DMS53 treated with DMSO at 0.1 percent for 48 hours (cell line): ENCODE measurements around the gene AHCYL2.
A peak's percentile ranks its signal among the peaks of the same experiment; 100 is the strongest.
"Not testable (repeated sequence)": the region's sequence is repeated elsewhere in the genome, so short reads cannot be mapped to it uniquely, and the experiment has no call there.

ENCODE experiments used
- DNase-seq: peaks from one replicate; lab custom pipeline; 2025; ENCODE audit not compliant: unreplicated experiment; lab: John Stamatoyannopoulos, UW

AHCYL2 gene

GRCh38 chr7:129208667-129209066 is 16.2 kb upstream of the AHCYL2 start:
- no peak for DNase-seq

- no peak for DNase-seq
Observed at GRCh38 chr7:129209067-129209926, 15.5 kb upstream of the AHCYL2 start.

DNA sequence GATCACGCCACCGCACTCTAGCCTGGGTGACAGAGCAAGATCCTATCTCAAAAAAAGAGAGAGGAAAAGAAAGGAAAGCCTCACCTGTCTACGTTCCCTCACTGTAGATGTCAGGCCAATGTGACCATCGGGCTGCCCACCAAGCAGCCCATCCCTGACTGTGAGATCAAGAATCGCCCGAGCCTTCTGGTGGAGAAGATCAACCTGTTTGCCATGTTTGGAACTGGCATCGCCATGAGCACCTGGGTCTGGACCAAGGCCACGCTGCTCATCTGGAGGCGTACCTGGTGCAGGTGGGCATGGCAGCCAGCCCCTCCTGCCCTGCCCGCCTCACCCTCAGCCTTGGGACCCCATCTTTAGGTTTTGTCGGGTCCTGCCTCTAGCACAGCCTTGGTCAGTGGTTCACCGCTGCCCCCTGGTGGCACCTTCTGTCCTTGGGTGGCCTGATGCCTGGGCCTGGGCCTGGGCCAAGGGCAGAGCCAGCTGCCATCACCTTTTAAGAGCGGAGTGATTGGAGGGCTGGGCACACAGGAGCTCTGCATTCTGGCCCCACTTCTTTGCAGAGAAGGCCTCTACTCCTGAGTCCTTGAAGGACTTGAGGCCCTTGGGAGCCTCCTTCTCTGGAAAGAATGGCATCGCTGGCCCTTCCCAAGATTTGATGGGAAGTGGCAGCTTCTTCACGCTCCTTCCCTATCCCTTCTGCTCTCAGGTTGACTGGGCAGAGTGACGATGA is 14.4 kb upstream of the AHCYL2 start:
- peak; percentile 43 for DNase-seq

GRCh38 chr7:129210989-129211312 is 13.9 kb upstream of the AHCYL2 start:
- no peak for DNase-seq

- no peak for DNase-seq
Observed at GRCh38 chr7:129212126-129212525, 12.7 kb upstream of the AHCYL2 start.

- no peak for DNase-seq
Observed at GRCh38 chr7:129212596-129212995, 12.2 kb upstream of the AHCYL2 start.

GRCh38 chr7:129213828-129214227 is 11.0 kb upstream of the AHCYL2 start:
- DNase-seq, result no peak

DNA sequence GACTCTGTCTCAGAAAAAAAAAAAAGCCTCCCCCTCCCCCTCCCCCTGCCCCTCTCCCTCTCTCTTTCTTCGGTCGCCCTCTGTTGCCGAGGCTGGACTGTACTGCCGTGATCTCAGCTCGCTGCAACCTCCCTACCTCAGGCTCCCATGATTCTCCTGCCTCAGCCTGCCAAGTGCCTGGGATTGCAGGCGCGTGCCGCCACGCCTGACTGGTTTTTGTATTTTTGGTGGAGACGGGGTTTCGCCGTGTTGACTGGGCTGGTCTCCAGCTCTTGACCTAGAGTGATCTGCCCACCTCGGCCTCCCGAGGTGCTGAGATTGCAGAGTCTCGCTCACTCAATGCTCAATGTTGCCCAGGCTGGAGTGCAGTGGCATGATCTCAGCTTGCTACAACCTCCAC is 9.1 kb upstream of the AHCYL2 start:
- not testable (repeated sequence) for DNase-seq

DNA sequence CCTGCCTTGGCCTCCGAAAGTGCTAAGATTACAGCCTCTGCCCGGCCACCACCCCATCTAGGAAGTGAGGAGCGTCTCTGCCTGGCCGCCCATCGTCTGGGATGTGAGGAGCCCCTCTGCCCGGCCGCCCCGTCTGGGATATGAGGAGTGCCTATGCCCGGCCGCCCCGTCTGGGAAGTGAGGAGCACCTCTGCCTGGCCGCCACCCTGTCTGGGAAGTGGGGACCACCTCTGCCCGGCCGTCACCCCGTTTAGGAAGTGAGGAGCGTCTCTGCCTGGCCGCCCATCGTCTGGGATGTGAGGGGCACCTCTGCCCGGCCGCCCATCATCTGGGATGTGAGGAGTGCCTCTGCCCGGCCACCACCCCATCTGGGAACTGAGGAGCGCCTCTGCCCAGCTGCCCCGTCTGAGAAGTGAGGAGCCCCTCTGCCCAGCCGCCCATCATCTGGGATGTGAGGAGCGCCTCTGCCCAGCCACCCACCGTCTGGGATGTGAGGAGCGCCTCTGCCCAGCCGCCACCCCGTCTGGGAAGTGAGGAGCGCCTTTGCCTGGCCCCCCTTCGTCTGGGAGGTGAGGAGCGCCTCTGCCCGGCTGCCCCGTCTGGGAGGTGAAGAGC is 8.6 kb upstream of the AHCYL2 start:
- DNase-seq, result not testable (repeated sequence)

- not testable (repeated sequence) for DNase-seq
Observed at GRCh38 chr7:129216821-129217416, 7.9 kb upstream of the AHCYL2 start.

DNA sequence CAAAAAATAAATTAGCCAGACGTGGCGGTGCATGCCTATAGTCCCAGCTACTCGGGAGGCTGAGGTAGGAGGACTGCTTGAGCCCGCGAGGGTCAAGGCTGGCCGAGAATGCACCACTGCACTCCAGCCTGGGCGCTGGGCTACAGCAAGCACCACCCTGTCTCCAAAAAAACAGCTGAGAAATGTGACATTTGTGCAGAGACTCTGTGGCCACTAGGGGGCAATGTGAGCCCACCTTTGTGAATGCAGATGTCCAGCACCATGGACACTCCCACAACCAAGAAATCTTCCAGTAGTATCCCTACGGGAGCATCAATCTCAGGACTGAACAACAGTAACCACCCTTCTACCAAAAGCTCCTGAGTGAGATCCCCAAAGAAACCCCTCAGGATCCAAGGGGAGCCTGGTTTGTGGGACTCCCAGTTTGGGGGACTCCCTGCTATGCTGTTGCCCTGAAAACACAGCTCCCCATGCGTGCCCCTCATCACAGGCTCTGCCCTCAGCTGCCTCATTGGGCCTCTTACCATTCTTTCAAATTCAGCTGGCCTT is 6.2 kb upstream of the AHCYL2 start:
- DNase-seq, result peak; percentile 92

GRCh38 chr7:129219166-129219565 is 5.7 kb upstream of the AHCYL2 start:
- DNase-seq, result not testable (repeated sequence)

DNA sequence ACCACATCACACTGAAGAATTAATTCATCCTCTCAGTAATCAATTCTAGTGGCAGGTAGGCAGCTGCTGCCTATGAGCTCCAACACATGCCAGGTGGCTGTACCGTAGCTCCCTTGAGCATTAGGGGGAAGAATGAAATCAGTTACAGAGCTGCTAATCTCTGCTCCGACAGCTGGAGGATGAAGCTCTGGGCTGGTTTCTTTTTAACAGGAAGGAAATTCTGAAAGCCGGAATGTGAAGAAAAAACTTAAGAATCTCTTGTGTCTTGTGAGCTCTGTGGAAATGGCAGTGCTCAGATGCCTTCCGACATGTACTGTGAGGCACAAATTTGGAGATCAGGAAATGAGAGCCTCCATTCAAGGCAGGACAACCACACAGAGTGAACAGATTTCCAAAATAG is 2.8 kb upstream of the AHCYL2 start:
- DNase-seq, result no peak

DNA sequence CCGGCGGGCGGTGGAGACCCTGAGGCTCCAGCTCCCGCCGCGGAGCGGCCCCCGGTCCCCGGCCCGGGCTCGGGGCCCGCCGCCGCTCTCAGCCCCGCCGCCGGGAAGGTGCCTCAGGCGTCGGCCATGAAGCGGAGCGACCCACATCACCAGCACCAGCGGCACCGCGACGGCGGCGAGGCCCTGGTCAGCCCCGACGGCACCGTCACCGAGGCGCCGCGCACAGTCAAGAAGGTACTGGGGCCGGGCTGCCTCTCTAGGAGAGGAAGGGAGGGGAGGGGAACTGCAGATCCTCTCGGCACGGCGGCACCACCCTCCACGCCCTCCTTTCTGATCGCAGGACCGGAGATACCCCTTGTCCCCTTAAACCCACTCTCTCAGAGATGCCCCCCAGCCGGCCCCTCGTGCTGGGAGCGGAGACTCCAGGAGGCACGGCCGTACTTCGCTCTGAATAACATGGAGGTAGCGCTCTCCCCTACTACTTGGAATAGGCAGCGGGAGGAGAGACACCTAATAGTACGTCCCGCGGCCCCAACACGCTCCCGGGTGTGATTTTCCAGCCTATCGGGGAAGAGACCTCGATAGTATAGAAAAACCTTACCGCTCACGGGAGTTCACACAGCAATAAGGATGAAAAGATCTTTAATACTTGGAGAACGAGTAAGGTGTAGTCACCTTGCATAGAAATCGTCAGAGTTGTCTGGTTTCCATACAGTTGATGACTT is 538 bp downstream of the AHCYL2 start:
- DNase-seq, result peak; percentile 79

- no peak for DNase-seq
Observed at GRCh38 chr7:129225931-129226572, 1.2 kb downstream of the AHCYL2 start.

DNA sequence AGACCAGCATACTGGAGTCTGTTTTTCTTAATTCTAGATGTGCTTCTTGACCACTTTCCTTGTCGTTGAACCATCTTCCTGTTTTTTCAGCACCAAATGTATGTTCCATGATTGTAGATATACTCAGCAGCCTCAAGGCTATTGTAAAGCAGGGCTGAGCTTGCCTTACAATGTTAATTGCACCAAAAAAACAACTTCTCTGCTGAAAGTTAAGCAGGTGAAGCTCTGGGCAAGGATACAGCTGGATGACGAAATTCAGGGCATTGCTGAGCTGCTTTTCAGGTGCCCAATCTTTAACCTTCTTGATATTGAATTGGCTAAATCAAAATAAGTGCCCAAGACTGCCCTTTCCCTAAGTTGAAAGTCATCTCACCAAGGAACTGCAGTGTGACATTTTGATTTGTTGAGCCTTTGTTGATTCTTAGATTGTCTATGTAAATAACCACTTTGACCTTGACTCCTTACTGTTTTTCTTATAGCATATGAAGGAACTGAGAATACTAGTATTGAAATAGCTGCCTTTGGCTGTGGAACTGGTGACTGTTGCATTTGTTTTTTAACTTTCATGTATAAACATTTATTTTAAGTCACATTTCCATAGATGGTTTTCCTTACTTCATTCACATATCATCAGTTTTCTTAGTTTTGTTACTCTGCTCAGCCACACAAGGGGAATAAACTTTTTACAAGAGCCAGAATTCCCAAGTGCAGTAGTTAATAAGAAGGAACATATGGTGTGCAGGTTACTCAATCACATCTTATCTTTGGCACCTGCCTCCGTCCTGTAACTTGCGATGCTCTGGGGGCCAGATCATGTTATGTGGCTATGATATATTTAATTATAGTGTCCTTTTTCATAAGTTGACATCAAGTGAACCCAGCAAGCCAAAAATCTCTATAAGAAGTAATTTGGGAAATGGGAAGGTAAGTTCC is 3.1 kb downstream of the AHCYL2 start:
- DNase-seq, result no peak

DNA sequence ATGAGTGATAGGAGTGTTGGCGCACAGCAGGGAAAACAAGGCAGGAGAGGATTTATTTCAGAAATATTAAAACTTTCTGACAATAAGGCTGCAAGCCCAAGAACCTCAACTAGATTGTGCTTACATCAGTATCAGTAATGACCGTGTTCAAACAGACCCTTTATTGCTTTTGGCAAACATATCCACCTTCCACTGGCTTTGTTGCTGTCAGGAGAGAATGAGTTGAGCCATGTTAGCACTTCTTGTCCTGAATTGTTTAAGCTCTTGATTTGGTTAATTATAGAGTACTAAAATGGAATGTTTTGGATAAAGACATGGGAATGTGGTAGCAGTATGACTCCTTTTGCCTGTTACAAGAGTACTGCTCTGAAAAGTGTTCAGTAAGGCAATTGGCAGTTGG is 3.8 kb downstream of the AHCYL2 start:
- DNase-seq, result no peak

DNA sequence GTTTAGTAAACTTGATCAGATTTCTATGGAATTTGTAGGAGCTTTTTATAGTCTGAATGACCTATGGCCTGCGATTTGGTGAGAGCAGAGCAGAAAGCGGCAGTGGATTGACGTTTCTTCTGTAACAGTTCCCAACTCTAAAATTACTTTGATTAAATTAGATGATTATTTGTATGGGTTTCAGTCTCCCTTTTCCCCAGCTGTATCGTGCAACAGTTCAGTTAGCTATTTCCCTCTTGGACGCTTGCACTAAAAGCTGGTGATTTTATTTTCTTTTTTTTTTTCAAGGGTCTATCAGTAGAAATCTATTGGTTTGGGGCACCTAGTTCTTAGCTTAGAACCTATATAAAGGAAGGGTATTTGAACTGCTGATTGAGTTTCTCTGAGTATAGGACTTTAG is 6.8 kb downstream of the AHCYL2 start:
- DNase-seq, result no peak

- no peak for DNase-seq
Observed at GRCh38 chr7:129238546-129238945, 13.7 kb downstream of the AHCYL2 start.
